ENCODE measurements around the gene IL16. TPM values are rescaled to one million over a fixed set of nuclear protein-coding genes. Genes with fewer than 3 reads are reported as not detected.

The IL16 gene
- total RNA-seq, 1 experiment from 2014 or later, result 0.81 TPM

DNA sequence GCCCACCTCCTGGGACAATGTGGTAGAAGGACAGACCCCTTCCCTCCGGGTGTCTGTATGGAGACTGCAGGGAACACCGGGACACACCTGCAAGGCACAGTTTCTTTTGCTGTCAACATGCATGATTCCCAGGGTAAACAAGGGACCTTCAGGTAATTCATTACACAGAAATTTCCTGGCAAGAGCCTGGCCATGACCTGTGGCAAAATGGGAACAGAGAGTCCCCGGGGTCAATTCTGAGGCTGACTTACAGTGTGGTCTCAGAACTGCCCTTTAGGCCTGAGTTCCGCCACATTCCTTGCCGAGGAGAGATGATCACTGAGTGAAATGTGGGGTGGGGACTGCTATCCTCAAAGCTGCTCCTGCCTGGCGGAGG, 121.0 kb downstream of the IL16 start:
- DNase-seq (ENCODE audit: low read depth, low spot score) (no peak), ATAC-seq (no peak)
- Histone ChIP-seq H3K4me3 (replicated peaks in 1 of 2; ENCODE audit: low read depth in 1 of 2, low read length in 2 of 2) (no peak overlapping the region), H3K27me3 (ENCODE audit: insufficient read depth, low read length) (no peaks in the 10 kb centered on the region), H3K79me2 (ENCODE audit: insufficient read depth, low read length) (no peaks in the 10 kb centered on the region), H3K4me2 (ENCODE audit: low read length) (no peak overlapping the region), H4K20me1 (ENCODE audit: insufficient read depth) (no peaks in the 10 kb centered on the region), H3K27ac (ENCODE audit: low read depth, low read length) (no peak overlapping the region), H3K9ac (ENCODE audit: low read length) (no peak overlapping the region), H2AFZ (ENCODE audit: low read depth, low read length, poor library complexity, severe bottlenecking) (no peak overlapping the region), H3K4me1 (ENCODE audit: control insufficient read depth in 1 of 2, insufficient read depth in 2 of 2, low read length in 2 of 2) (peaks cover 9 to 12% of the 10 kb centered on the region in 2 experiments), H3K36me3 (ENCODE audit: control insufficient read depth in 1 of 2, insufficient read depth in 2 of 2, low read length in 2 of 2) (no peaks in the 10 kb centered on the region), H3K9me2 (ENCODE audit: insufficient read depth) (no peaks in the 10 kb centered on the region), H3K9me3 (ENCODE audit: control insufficient read depth in 1 of 2, insufficient read depth in 1 of 2, low read depth in 1 of 2, low read length in 2 of 2) (no peaks in the 10 kb centered on the region)
- intact Hi-C loops (cut with micrococcal nuclease), result no loop called here
- BruUV-seq (replicated peaks), result no TSS peak
- ChIA-PET RAD21 (ENCODE audit: low non-redundant PET in 1 of 2, low total read pairs in 2 of 2, uncharacterized antibody in 2 of 2, unreplicated experiment in 2 of 2) (no interaction called here), CTCF (interaction anchor here (0.6 kb wide), 1 partner anchor 13 kb away, joined by 3 read pairs; no protein-coding TSS in a partner anchor), POLR2A (no interaction called here)
- TF ChIP-seq SIN3A (IDR thresholded peaks at IDR 0.05; ENCODE audit: low read depth), result no peak

DNA sequence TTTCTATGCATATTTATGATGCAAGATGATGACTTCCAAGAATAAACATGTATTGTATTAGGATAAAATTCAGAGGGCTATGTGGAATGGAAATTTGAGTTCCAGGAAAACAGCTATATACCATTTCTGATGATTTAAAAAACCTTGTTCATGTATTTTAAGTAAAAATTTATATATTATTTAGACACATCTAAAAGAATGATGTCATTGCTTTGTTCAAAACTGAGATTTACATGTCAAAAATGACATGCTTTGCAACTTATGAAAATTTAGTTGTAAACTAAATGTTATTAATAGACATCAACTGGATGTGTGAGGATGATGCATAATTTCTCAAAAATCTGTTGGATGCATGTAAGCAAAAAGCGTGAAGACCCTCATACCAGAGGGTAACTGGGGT, 125.0 kb downstream of the IL16 start:
- ATAC-seq (no peak), DNase-seq (ENCODE audit: low read depth, low spot score) (no peak)
- no peak overlapping the region for H3K4me2 ChIP-seq (ENCODE audit: low read length)
- no peaks in the 10 kb centered on the region for H3K27me3 ChIP-seq (ENCODE audit: insufficient read depth, low read length)
- ChIA-PET CTCF (interaction anchor here (0.7 kb wide), 1 partner anchor 34 kb away, joined by 4 read pairs; no protein-coding TSS in a partner anchor), RAD21 (ENCODE audit: low non-redundant PET in 1 of 2, low total read pairs in 2 of 2, uncharacterized antibody in 2 of 2, unreplicated experiment in 2 of 2) (no interaction called here), POLR2A (no interaction called here)
- no peaks in the 10 kb centered on the region for H3K36me3 ChIP-seq (ENCODE audit: control insufficient read depth in 1 of 2, insufficient read depth in 2 of 2, low read length in 2 of 2)
- TF ChIP-seq MAX (IDR thresholded peaks at IDR 0.05) (no peak), ELF1 (IDR thresholded peaks at IDR 0.05; ENCODE audit: borderline replicate concordance, low read depth) (no peak), EGR1 (IDR thresholded peaks at IDR 0.05; ENCODE audit: low read depth) (no peak)
- no peak overlapping the region for H3K9ac ChIP-seq (ENCODE audit: low read length)
- H3K79me2 ChIP-seq (ENCODE audit: insufficient read depth, low read length), result no peaks in the 10 kb centered on the region
- H3K4me1 ChIP-seq (ENCODE audit: control insufficient read depth in 1 of 2, insufficient read depth in 2 of 2, low read length in 2 of 2), result peaks cover 2 to 16% of the 10 kb centered on the region in 2 experiments; a peak in 3 of 4 replicates
- intact Hi-C loops (cut with micrococcal nuclease), result loop anchor here (10.0 kb wide), 1 partner anchor 327 kb away; no protein-coding TSS in a partner anchor
- no peak overlapping the region for H3K4me3 ChIP-seq (replicated peaks in 1 of 2; ENCODE audit: low read depth in 1 of 2, low read length in 2 of 2)
- no peaks in the 10 kb centered on the region for H4K20me1 ChIP-seq (ENCODE audit: insufficient read depth)
- H3K9me2 ChIP-seq (ENCODE audit: insufficient read depth), result no peaks in the 10 kb centered on the region
- no peaks in the 10 kb centered on the region for H3K9me3 ChIP-seq (ENCODE audit: control insufficient read depth in 1 of 2, insufficient read depth in 1 of 2, low read depth in 1 of 2, low read length in 2 of 2)
- no TSS peak for BruUV-seq (replicated peaks)
- H3K27ac ChIP-seq (ENCODE audit: low read depth, low read length), result no peak overlapping the region
- no peak overlapping the region for H2AFZ ChIP-seq (ENCODE audit: low read depth, low read length, poor library complexity, severe bottlenecking)

Data from HCT116 (cell line).